GM21717 (cell line): ENCODE data around the gene PTPRN2.

Source experiments
- ATAC-seq: cut with Tn5 transposase; IDR thresholded peaks from one replicate; pipeline ENCODE4 v1.9.1; 2021; ENCODE audit warnings: mild to moderate bottlenecking, moderate library complexity; ENCODE audit not compliant: unreplicated experiment

The PTPRN2 gene

DNA sequence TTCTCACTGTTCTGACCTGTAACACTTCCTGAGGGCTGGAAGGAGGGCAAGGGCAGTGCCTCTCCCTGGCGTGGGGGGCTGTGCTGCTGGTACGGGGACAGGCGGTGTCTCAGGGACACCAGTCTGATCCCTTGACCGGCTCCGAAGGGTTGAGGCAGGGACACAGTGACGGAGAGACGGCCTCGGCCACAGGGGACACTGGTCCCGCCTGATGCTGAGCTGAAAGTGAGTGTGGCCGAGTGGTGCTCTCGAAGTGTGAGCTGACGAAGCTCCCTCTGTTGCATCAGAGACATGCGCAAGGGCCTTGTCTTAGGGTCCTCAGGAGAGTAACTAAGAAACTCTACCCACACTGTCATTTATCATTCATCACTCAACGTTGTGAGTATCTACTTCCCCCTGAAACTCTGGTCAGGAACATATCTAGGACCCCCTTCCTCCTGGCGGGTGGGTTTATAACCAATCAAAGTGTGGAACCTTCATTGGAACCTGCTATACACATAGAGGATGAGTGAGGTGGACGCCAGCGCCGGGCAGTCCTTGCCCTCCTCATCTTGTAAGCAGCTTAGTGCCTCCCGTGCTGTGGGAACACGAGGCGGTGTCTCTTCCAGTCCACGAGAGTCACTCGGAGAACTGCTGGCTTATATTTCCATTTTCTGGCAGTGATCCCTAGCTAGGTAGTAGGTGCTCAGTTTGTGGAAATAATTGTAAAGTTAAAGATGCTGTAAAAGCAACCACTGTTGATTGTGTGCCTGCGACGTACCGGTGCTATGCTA lies 967.7 kb downstream of the PTPRN2 start:
- ATAC-seq: no peak

GRCh38 chr7:157618823-157619606 lies 968.6 kb downstream of the PTPRN2 start:
- no peak for ATAC-seq

DNA sequence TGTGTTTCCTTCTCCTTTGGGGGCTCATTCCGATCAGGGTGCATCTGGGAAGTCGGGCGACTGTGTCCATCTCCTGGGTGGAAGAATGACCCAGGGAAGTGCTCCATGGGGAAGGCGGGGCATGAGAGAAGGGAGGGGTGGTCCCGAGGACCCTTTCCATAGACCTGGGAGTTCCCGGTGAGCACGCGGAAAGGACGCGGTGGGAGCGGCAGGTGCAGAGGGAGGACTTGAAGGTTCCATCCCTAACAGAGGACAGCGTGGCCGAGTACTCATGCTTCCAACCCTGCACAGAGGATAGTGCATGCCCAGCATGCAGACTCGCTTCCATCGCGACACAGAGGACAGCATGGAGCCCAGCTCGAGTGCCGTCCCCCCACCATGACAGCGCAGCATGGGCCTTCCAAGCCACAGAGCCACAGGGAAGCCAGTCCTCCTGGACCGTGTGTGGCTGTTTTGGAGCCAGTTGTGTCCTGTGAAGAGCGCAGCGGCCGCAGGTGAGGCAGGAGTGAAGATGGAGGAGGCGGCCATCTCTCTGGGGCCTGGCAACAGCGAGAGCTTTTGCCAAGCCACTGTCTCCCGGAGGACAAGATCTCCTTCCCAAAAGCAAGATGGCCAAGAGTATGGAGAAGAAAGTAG lies 969.4 kb downstream of the PTPRN2 start:
- ATAC-seq: no peak

GRCh38 chr7:157617401-157617800 lies 970.2 kb downstream of the PTPRN2 start:
- no peak for ATAC-seq

DNA sequence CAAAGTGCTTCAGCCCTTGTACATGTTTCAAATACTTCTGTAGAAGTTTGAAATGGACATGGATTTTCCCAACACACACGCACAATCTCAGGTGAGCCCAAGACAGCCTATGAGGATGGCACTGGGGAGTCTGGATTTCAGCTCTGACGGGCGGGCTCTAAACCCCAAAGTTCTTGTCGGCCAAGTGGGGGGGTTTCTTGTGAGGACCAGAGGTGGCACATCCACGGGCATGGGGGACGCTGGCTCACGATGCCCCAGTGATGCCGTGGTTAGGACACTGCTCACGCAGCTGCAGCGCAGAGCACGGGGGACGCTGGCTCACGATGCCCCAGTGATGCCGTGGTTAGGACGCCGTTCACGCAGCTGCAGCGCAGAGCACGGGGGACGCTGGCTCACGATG lies 970.7 kb downstream of the PTPRN2 start:
- ATAC-seq: no peak

DNA sequence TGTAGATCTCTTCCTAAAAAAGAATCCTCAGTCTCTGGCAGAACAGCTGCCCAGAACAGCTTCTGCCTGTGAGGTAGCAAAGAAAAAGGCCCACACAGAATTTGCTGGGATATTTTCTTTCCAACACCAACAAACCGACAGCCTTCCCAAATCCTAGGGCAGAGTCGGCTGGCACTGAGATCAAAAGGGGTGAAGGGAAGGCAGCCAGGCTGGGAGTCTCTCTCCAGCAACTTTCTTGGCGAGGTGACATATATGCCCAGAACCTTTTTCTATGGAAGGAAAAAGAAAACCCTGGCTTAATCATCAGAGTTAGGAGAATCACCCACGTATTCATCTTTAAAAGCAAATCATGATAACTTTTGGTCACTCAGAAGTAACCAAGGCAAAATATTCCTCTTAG lies 971.2 kb downstream of the PTPRN2 start:
- ATAC-seq: no peak

- ATAC-seq: no peak
Measured at GRCh38 chr7:157615852-157616251, 971.8 kb downstream of the PTPRN2 start.

- no peak for ATAC-seq
Measured at GRCh38 chr7:157615101-157615817, 972.4 kb downstream of the PTPRN2 start.

- no peak for ATAC-seq
Measured at GRCh38 chr7:157614457-157615020, 973.1 kb downstream of the PTPRN2 start.

DNA sequence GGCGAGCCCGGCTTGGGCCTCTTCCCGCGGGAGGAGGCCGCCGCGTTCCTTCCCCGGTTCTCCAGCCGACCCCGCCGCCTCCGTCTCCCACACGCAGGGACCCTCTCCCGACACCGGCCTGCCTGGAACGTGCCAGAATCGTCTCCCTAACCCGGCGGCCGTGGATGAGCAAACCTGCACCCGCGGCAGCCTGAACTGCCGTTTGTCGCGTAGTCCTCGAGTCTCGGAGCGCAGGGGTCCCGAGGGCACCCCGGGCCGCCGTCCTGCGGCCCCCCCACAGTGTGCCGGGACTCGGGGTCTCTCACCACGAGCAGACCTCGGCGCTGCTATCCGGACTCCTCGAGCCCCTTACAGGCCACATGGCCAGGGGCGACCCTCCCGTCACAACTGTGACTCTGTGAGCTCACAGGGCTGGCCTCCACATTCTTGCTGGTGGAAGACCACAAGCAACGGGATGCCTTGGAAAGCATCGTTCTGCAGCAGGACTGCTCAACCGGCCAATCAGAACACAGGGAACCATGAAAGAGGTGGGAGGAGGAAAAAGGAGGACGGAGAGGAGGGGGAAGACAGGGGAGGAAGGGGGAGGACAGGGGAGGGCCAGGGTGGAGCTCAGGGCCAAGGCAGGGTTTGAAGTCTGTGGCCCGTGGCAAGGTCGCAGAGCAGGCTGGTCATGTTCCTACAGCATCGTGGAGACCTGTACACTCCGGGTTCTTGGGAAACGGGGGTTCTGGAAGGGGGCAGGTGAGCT lies 973.9 kb downstream of the PTPRN2 start:
- no peak for ATAC-seq

DNA sequence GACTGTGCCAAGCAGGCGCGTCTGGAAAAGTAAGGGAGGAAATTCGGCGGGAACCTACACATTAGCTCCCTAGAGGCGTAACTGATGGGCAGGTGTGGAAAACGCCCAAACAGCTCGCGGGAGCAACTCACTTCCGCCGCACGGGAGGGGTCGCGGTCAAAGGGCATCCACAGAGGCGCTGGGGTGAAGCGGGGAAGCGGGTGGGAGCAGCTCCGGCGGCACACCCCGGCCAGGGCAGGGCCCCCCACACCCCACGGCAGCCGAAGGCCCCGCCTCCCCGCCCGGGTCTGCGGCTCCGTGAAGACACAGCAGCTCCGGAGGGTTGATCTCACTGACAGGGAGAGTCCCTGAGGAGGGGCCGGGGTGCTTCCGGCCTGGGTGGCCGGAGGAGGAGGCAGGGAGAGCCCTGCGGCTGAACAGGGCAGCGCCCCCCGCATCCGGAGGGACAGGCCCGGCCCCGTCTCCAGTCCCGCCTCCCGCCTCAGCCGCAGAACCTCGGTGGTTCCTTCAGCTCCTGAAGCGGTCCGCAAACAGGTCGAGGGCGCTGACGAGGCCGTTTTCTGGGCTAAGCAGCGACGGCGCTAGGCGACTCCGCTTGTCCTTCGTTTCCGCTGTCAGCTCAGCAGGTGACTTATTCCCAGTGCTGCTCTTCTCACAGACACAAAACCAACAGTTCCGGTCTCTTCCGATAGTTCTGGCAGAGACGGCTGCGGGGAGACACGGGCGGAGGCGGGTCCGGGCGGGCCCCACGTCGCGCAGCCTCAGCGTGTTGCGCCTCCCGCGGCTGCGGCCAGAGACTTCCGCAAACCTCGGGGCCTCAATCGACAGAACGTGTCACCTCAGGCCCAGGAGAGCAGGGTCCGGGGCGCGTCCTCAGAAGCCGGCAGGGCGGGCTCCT lies 974.7 kb downstream of the PTPRN2 start:
- no peak for ATAC-seq

DNA sequence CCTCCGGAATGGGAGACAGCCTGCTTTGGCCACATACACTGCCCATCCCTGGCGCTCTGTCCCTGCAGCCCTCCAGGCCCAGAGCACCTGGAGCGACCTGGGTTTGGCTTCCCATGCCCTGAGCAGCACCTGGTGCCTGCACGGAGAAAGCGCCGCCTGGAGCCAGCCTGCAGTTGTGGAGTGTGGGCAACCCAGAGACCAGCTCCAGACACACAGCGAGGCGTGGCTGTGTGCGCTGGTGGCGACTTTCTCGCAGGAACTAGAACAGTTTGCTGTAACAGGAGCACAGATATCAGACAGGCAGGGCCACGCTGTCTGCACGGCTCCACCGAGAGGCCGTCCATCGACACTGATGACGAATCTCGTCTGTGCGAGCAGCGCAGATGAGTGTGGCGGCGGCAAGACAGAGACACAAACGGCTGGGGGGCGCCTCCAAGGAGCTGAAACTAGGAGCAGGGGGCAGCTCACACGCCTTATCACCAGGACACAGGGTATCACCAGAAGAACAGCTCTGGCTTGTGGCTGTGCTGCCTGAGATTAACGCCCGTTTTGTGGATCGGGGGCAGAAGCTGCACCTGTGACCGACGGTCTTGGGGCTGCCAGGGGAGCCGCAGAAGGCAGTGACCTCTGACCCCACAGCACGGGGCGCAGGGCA lies 975.5 kb downstream of the PTPRN2 start:
- ATAC-seq: no peak

DNA sequence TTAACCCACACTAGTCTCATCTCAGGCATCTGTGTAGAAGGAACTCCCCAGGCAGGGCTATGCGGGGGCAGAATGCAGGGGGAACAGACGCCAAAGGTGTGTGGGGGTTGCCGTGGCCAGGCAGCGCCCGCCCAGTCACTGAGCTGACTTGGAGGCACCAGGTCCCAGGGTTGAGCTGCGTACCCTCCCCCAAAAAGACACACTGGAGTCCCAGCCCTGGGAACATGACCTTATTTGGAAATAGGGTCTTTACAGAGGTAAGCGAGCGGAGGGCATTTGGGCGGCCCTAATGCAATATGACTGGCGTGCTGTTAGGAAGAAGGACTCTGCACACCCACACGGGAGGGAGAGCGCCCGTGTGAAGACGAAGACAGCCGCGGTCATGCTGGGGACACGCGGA lies 976.3 kb downstream of the PTPRN2 start:
- no peak for ATAC-seq

GRCh38 chr7:157610671-157611295 lies 976.8 kb downstream of the PTPRN2 start:
- no peak for ATAC-seq

- ATAC-seq: no peak
Measured at GRCh38 chr7:157609932-157610640, 977.5 kb downstream of the PTPRN2 start.

DNA sequence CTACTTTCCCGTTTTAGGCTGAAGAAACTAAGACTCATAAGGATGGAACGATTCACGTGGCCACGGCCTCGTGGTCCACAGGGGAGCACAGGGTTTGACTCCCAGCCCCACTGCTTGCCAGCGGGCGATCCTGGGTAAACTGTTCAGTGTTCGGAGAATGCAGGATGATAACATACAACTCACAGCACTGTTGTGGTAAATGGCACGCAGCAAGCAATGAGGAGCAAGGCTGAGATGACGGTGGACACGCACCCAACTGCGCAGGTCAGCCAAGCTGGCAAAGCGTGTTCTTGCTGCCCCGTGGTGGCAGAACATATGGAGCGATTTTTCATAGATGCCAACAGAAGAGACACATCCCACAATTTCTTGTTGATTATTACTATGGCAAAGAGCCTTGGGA lies 978.1 kb downstream of the PTPRN2 start:
- no peak for ATAC-seq

- no peak for ATAC-seq
Measured at GRCh38 chr7:157607218-157607617, 980.4 kb downstream of the PTPRN2 start.

- no peak for ATAC-seq
Measured at GRCh38 chr7:157606140-157606539, 981.5 kb downstream of the PTPRN2 start.
